Gastrocnemius medialis (tissue), 4 donors: ENCODE measurements around the gene CHRNE.

Experiments
- CTCF ChIP-seq, 5 experiments: fragments of 450-650 bp in 3 of 5; fragments of 200-600 bp in 2 of 5; sonication (generic) in 2 of 5; IDR thresholded peaks in 4 of 5; conservative IDR thresholded peaks in 1 of 5; 1 replicate in 4 of 5; 2 replicates in 1 of 5; pipeline ENCODE4 v1.5.1; 2016 to 2019; ENCODE audit warnings: antibody characterized with exemption in 5 of 5, mild to moderate bottlenecking in 3 of 5, moderate library complexity in 3 of 5
- POLR2A ChIP-seq, 2 donors: fragments of 450-650 bp; IDR thresholded peaks; one replicate each; pipeline ENCODE4 v1.6.1; 2017; ENCODE audit warnings: antibody characterized with exemption in 2 of 2, mild to moderate bottlenecking in 2 of 2, moderate library complexity in 2 of 2

- no peak for TF ChIP-seq CTCF (IDR thresholded peaks at IDR 0.05 in 4 of 5, conservative IDR thresholded peaks at IDR 0.05 in 1 of 5)
- TF ChIP-seq POLR2A (IDR thresholded peaks at IDR 0.05): no peak
Measured at GRCh38 chr17:4856937-4857314, 46.0 kb downstream of the CHRNE start.
